ENCODE results near the gene NAP1L5.

Gene NAP1L5

GRCh38 chr4:88737307-88737941 lies 39.8 kb upstream of the NAP1L5 start:
- TF ChIP-seq POLR2AphosphoS5 (IDR thresholded peaks at IDR 0.05; ENCODE audit: low read depth, low read length) (no peak), REST (IDR thresholded peaks at IDR 0.05; ENCODE audit: insufficient read depth in 1 of 2, low read depth in 2 of 2, low read length in 2 of 2) (no peak), FOXP2 (optimal IDR thresholded peaks at IDR 0.05; ENCODE audit: borderline replicate concordance, extremely low read depth, extremely low read length, insufficient read depth) (no peak), TAF1 (IDR thresholded peaks at IDR 0.05; ENCODE audit: borderline replicate concordance, insufficient read depth, low read length) (no peak), SIN3A (IDR thresholded peaks at IDR 0.05; ENCODE audit: borderline replicate concordance, insufficient read depth, low read length) (no peak)

- TF ChIP-seq FOXP2 (optimal IDR thresholded peaks at IDR 0.05; ENCODE audit: borderline replicate concordance, extremely low read depth, extremely low read length, insufficient read depth) (no peak), REST (IDR thresholded peaks at IDR 0.05; ENCODE audit: insufficient read depth in 1 of 2, low read depth in 2 of 2, low read length in 2 of 2) (no peak), SIN3A (IDR thresholded peaks at IDR 0.05; ENCODE audit: borderline replicate concordance, insufficient read depth, low read length) (no peak), POLR2AphosphoS5 (IDR thresholded peaks at IDR 0.05; ENCODE audit: low read depth, low read length) (no peak), TAF1 (IDR thresholded peaks at IDR 0.05; ENCODE audit: borderline replicate concordance, insufficient read depth, low read length) (no peak)
Observed at GRCh38 chr4:88736264-88736663, 38.6 kb upstream of the NAP1L5 start.

GRCh38 chr4:88735564-88735963 lies 37.9 kb upstream of the NAP1L5 start:
- no peak for TF ChIP-seq SIN3A (IDR thresholded peaks at IDR 0.05; ENCODE audit: borderline replicate concordance, insufficient read depth, low read length)
- no peak for TF ChIP-seq FOXP2 (optimal IDR thresholded peaks at IDR 0.05; ENCODE audit: borderline replicate concordance, extremely low read depth, extremely low read length, insufficient read depth)
- no peak for TF ChIP-seq TAF1 (IDR thresholded peaks at IDR 0.05; ENCODE audit: borderline replicate concordance, insufficient read depth, low read length)
- no peak for TF ChIP-seq REST (IDR thresholded peaks at IDR 0.05; ENCODE audit: insufficient read depth in 1 of 2, low read depth in 2 of 2, low read length in 2 of 2)
- TF ChIP-seq POLR2AphosphoS5 (IDR thresholded peaks at IDR 0.05; ENCODE audit: low read depth, low read length), result no peak

GRCh38 chr4:88734403-88734949 lies 36.8 kb upstream of the NAP1L5 start:
- no peak for TF ChIP-seq REST (IDR thresholded peaks at IDR 0.05; ENCODE audit: insufficient read depth in 1 of 2, low read depth in 2 of 2, low read length in 2 of 2)
- TF ChIP-seq TAF1 (IDR thresholded peaks at IDR 0.05; ENCODE audit: borderline replicate concordance, insufficient read depth, low read length), result no peak
- no peak for TF ChIP-seq SIN3A (IDR thresholded peaks at IDR 0.05; ENCODE audit: borderline replicate concordance, insufficient read depth, low read length)
- TF ChIP-seq POLR2AphosphoS5 (IDR thresholded peaks at IDR 0.05; ENCODE audit: low read depth, low read length), result no peak
- TF ChIP-seq FOXP2 (optimal IDR thresholded peaks at IDR 0.05; ENCODE audit: borderline replicate concordance, extremely low read depth, extremely low read length, insufficient read depth), result no peak
